Measurements from ENCODE around the gene FAM200B.

DNA sequence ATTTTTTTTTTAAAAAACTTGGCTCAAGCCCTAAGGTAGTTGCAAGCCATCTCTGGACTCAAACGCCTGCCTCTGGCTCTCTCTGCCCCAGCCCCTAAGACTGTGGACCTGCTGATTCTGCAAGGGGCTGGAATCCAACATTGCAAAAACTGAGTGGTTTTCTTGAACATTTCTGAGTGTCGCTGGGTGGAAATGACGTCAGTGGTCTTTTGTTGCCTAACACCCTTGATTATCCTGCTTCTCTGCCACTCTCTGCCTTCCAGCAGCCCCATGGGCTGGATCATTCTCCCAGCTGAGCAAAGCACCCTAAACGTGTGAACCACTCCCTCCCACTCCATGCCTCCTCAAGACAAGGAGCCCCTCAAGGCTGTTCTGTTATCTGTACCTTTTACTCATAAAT is 37.9 kb downstream of the FAM200B start:
- TF ChIP-seq, protein P1, sequence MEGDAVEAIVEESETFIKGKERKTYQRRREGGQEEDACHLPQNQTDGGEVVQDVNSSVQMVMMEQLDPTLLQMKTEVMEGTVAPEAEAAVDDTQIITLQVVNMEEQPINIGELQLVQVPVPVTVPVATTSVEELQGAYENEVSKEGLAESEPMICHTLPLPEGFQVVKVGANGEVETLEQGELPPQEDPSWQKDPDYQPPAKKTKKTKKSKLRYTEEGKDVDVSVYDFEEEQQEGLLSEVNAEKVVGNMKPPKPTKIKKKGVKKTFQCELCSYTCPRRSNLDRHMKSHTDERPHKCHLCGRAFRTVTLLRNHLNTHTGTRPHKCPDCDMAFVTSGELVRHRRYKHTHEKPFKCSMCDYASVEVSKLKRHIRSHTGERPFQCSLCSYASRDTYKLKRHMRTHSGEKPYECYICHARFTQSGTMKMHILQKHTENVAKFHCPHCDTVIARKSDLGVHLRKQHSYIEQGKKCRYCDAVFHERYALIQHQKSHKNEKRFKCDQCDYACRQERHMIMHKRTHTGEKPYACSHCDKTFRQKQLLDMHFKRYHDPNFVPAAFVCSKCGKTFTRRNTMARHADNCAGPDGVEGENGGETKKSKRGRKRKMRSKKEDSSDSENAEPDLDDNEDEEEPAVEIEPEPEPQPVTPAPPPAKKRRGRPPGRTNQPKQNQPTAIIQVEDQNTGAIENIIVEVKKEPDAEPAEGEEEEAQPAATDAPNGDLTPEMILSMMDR (optimal IDR thresholded peaks at IDR 0.05 in 1 of 3, IDR thresholded peaks at IDR 0.05 in 1 of 3, conservative IDR thresholded peaks at IDR 0.05 in 1 of 3; ENCODE audit: extremely low read depth in 1 of 3, insufficient read depth in 2 of 3, low read length in 3 of 3) = no peak
- TF ChIP-seq EZH2 (IDR thresholded peaks at IDR 0.05; ENCODE audit: low read length) = no peak

All from keratinocyte (primary cell).